Hepatocyte (in vitro differentiated cells): ENCODE data around the gene JMJD1C. TPM values are rescaled to one million over a fixed set of nuclear protein-coding genes. Genes with fewer than 3 reads are reported as not detected.

Source experiments
- DNase-seq: peaks from one replicate; pipeline ENCODE4 v3.0.0-alpha.2; 2016; ENCODE audit warnings: low spot score
- H2AFZ ChIP-seq: fragments of 200-600 bp; sonication (generic); 2 replicates; pipeline ENCODE4 v1.6.0; 2016; ENCODE audit warnings: antibody characterized with exemption, mild to moderate bottlenecking
- H3K27ac ChIP-seq: fragments of 200-600 bp; sonication (generic); 2 replicates; pipeline ENCODE4 v1.5.1; 2016; ENCODE audit warnings: mild to moderate bottlenecking
- H3K27me3 ChIP-seq: fragments of 200-600 bp; sonication (generic); 2 replicates; pipeline ENCODE4 v1.6.1; 2016
- H3K36me3 ChIP-seq: fragments of 200-600 bp; sonication (generic); replicated peaks from 2 replicates; pipeline ENCODE4 v1.5.1; 2016; ENCODE audit warnings: low read depth; ENCODE audit not compliant: insufficient read depth
- H3K4me1 ChIP-seq: fragments of 200-600 bp; sonication (generic); 2 replicates; pipeline ENCODE4 v1.5.1; 2016; ENCODE audit warnings: mild to moderate bottlenecking, moderate library complexity; ENCODE audit not compliant: insufficient read depth
- H3K4me2 ChIP-seq: fragments of 200-600 bp; sonication (generic); 2 replicates; pipeline ENCODE4 v1.6.0; 2016
- H3K4me3 ChIP-seq: fragments of 200-600 bp; sonication (generic); 2 replicates; pipeline ENCODE4 v1.5.1; 2016; ENCODE audit warnings: mild to moderate bottlenecking
- H3K79me2 ChIP-seq: fragments of 200-600 bp; sonication (generic); 2 replicates; pipeline ENCODE4 v1.6.0; 2017; ENCODE audit warnings: mild to moderate bottlenecking
- H3K9me2 ChIP-seq: fragments of 200-600 bp; sonication (generic); replicated peaks from 2 replicates; pipeline ENCODE4 v1.6.0; 2017; ENCODE audit warnings: mild to moderate bottlenecking; ENCODE audit not compliant: insufficient read depth
- H3K9me3 ChIP-seq: fragments of 200-600 bp; sonication (generic); 2 replicates; pipeline ENCODE4 v1.5.1; 2016; ENCODE audit warnings: low read depth, mild to moderate bottlenecking
- H4K20me1 ChIP-seq: fragments of 200-600 bp; sonication (generic); 2 replicates; pipeline ENCODE4 v1.6.0; 2016; ENCODE audit warnings: mild to moderate bottlenecking; ENCODE audit not compliant: insufficient read depth, poor library complexity, severe bottlenecking
- EZH2 ChIP-seq: fragments of 200-600 bp; sonication (generic); IDR thresholded peaks from 2 replicates; pipeline ENCODE4 v1.6.1; 2016; ENCODE audit warnings: antibody characterized with exemption, mild to moderate bottlenecking, borderline replicate concordance
- EZH2phosphoT487 ChIP-seq: fragments of 200-600 bp; sonication (generic); IDR thresholded peaks from one replicate; pipeline ENCODE4 v1.6.1; 2018; ENCODE audit warnings: antibody characterized with exemption, mild to moderate bottlenecking, low read depth, moderate library complexity; ENCODE audit not compliant: unreplicated experiment, severe bottlenecking
- WGBS: methylation state at CpG from one replicate; pipeline ENCODE4 v1.1.6; 2016; ENCODE audit warnings: low lambda C conversion rate; ENCODE audit errors: missing lambda C conversion rate; 5-methylcytosine and 5-hydroxymethylcytosine counted together
- polyA plus RNA-seq: library from polyadenylated mRNA; unstranded; fragments of >200 nt; fragmentation: Nextera tagmentation; extraction: Ambion mirVana; gene quantifications from 2 replicates; pipeline ENCODE4 v1.2.1, GENCODE V29; 2016
- total RNA-seq: library from RNA; depleted of rRNA; stranded (reverse); fragments of >200 nt; gene quantifications from 2 replicates; pipeline ENCODE4 v1.2.3, GENCODE V29; 2014
- TF ChIP-seq, protein P1 (sequence below): fragments of 200-600 bp; sonication (generic); IDR thresholded peaks from 2 replicates; pipeline ENCODE4 v1.5.1; 2016; ENCODE audit warnings: antibody characterized with exemption, mild to moderate bottlenecking; ENCODE audit not compliant: poor library complexity

The JMJD1C gene
- total and polyA plus RNA-seq, 2 experiments from 2014 or later = 43.2 to 177 TPM

DNA sequence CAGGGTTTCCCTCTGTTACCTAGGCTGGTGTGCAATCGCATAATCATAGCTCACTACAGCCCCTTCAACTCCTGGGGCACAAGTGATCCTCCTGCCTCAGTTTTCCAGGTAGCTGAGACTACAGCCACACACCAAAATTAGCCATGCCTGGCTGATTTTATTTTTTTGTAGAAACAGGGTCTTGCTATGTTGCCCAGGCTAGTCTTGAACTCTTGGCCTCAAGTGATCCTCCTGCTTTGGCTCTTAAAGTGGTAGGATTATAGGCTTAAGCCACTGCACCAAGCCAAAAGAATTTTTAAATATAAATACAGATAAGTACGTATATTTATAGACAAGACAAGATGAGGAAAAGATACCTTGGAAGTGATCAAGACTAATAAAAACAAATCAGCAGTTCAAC, 215.7 kb downstream of the JMJD1C start:
- WGBS = 79% methylated on average over 2 of the region's 2 CpGs
- Histone ChIP-seq H3K9me2 (no peaks in the 10 kb centered on the region), H3K4me1 (no peaks in the 10 kb centered on the region), H3K4me2 (no peak overlapping the region), H3K27me3 (no peaks in the 10 kb centered on the region), H3K36me3 (no peaks in the 10 kb centered on the region), H4K20me1 (peaks cover 89% of the 10 kb centered on the region), H3K4me3 (no peak overlapping the region), H2AFZ (no peak overlapping the region), H3K9me3 (no peaks in the 10 kb centered on the region), H3K27ac (no peak overlapping the region), H3K79me2 (peaks cover 99% of the 10 kb centered on the region)
- TF ChIP-seq, protein P1, sequence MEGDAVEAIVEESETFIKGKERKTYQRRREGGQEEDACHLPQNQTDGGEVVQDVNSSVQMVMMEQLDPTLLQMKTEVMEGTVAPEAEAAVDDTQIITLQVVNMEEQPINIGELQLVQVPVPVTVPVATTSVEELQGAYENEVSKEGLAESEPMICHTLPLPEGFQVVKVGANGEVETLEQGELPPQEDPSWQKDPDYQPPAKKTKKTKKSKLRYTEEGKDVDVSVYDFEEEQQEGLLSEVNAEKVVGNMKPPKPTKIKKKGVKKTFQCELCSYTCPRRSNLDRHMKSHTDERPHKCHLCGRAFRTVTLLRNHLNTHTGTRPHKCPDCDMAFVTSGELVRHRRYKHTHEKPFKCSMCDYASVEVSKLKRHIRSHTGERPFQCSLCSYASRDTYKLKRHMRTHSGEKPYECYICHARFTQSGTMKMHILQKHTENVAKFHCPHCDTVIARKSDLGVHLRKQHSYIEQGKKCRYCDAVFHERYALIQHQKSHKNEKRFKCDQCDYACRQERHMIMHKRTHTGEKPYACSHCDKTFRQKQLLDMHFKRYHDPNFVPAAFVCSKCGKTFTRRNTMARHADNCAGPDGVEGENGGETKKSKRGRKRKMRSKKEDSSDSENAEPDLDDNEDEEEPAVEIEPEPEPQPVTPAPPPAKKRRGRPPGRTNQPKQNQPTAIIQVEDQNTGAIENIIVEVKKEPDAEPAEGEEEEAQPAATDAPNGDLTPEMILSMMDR = no peak
- no peak for TF ChIP-seq EZH2phosphoT487
- TF ChIP-seq EZH2 = no peak
- DNase-seq = no peak

DNA sequence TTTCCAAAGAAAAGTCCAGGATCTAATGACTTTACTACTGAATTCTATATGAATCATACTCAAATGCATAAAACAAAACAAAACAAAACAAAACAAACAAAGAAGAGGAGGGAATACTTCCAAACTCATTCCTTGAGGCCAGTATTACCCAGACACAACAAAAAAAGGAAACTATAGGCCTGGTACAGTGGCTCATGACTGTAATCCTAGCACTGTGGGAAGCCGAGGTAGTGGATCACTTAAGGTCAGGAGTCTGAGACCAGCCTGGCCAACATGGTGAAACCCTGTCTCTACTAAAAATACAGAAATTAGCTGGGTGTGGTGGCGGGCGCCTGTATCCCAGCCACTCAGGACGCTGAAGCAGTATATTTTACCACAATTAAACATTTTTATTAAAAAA, 218.0 kb downstream of the JMJD1C start:
- no peaks in the 10 kb centered on the region for H3K4me1 ChIP-seq
- H3K36me3 ChIP-seq = no peaks in the 10 kb centered on the region
- no peaks in the 10 kb centered on the region for H3K9me3 ChIP-seq
- H3K9me2 ChIP-seq = no peaks in the 10 kb centered on the region
- WGBS = 98% methylated on average over 4 of the region's 4 CpGs
- H3K79me2 ChIP-seq = peaks cover 99% of the 10 kb centered on the region
- DNase-seq = no peak
- TF ChIP-seq EZH2phosphoT487 (no peak), EZH2 (no peak)
- TF ChIP-seq, protein P1 = no peak
- H2AFZ ChIP-seq = no peak overlapping the region
- H3K27ac ChIP-seq = no peak overlapping the region
- no peak overlapping the region for H3K4me2 ChIP-seq
- H3K27me3 ChIP-seq = no peaks in the 10 kb centered on the region
- H4K20me1 ChIP-seq = peaks cover 89% of the 10 kb centered on the region
- no peak overlapping the region for H3K4me3 ChIP-seq

DNA sequence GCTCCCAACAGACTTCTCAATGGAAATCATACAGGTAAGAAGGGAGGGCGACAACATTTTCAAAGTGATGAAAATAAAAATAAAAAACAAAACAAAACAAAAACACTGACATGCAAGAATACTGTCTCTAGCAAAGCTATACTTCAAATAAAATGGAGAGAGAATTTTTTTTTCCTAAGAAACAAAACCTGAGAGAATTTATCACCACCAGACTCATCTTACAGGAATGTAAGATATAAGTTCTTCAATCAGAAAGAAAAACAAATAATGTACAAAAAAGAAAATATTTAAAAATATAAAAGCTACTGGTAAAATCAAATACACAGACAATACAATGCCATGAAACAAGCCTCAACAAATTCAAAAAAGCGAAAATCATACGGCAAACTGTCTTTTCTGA, 219.4 kb downstream of the JMJD1C start:
- no peak overlapping the region for H3K4me2 ChIP-seq
- no peak overlapping the region for H3K27ac ChIP-seq
- no peak for DNase-seq
- H3K9me2 ChIP-seq = no peaks in the 10 kb centered on the region
- 99% methylated on average over 3 of the region's 3 CpGs for WGBS
- no peaks in the 10 kb centered on the region for H3K36me3 ChIP-seq
- H3K27me3 ChIP-seq = no peaks in the 10 kb centered on the region
- TF ChIP-seq EZH2 (no peak), EZH2phosphoT487 (no peak)
- TF ChIP-seq, protein P1 = no peak
- H4K20me1 ChIP-seq = peaks cover 89% of the 10 kb centered on the region
- no peaks in the 10 kb centered on the region for H3K4me1 ChIP-seq
- no peak overlapping the region for H3K4me3 ChIP-seq
- H3K9me3 ChIP-seq = no peaks in the 10 kb centered on the region
- no peak overlapping the region for H2AFZ ChIP-seq
- peaks cover 99% of the 10 kb centered on the region for H3K79me2 ChIP-seq

DNA sequence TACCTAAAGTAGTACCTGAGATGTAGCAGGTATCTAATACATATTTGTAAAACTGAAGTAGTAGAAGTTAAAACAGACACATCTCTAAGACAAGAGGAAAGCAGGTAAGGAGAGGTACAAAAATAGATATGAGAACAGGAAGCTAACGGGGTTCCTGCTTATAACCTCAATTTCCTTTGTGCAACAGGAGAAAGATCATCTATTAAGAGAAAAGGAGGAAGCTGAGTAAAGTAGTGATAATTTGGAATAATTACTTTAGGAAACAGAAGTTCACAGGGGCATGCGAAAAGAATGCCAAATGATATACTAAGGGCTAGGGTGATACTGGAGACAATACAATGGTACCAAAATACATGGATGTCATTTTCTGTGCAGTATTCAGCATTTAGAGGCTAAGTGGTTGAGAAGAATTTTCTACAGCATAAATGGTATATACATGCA, 223.9 kb downstream of the JMJD1C start:
- Histone ChIP-seq H3K4me2 (no peak overlapping the region), H3K9me2 (no peaks in the 10 kb centered on the region), H3K9me3 (no peaks in the 10 kb centered on the region), H3K4me1 (peaks cover 4% of the 10 kb centered on the region), H2AFZ (no peak overlapping the region), H3K79me2 (peaks cover 96% of the 10 kb centered on the region), H4K20me1 (peaks cover 89% of the 10 kb centered on the region), H3K27me3 (no peaks in the 10 kb centered on the region), H3K27ac (no peak overlapping the region), H3K36me3 (no peaks in the 10 kb centered on the region), H3K4me3 (no peak overlapping the region)
- no peak for TF ChIP-seq EZH2
- no peak for TF ChIP-seq EZH2phosphoT487
- TF ChIP-seq, protein P1 = no peak
- WGBS = 94% methylated on average over 2 of the region's 2 CpGs
- no peak for DNase-seq
